ENCODE data around the gene PIK3C2B. TPM values are rescaled to one million over a fixed set of nuclear protein-coding genes. Genes with fewer than 3 reads are reported as not detected.

Gene PIK3C2B
- total RNA-seq, 4 donors from 2014 or later = 70.7 to 162 (median 94.5) TPM

- Histone ChIP-seq H3K4me3 (no peak overlapping the region), H3K27me3 (no peaks in the 10 kb centered on the region), H3K27ac (no peak overlapping the region), H3K4me1 (peaks cover 15% of the 10 kb centered on the region), H3K9me3 (no peaks in the 10 kb centered on the region), H3K36me3 (no peaks in the 10 kb centered on the region)
- TF ChIP-seq POLR2AphosphoS5 (IDR thresholded peaks at IDR 0.05) (no peak), CTCF (IDR thresholded peaks at IDR 0.05) (no peak), POLR2A (IDR thresholded peaks at IDR 0.05) (no peak), EP300 (IDR thresholded peaks at IDR 0.05) (no peak)
- WGBS = 70% methylated on average over 15 of the region's 15 CpGs
- DNase-seq (ENCODE audit: low spot score in 2 of 2) = no peak
Observed at GRCh38 chr1:204513117-204513716, 18.6 kb upstream of the PIK3C2B start.

GRCh38 chr1:204511366-204511765 lies 16.8 kb upstream of the PIK3C2B start:
- H3K4me1 ChIP-seq = peaks cover 15% of the 10 kb centered on the region
- no peak overlapping the region for H3K4me3 ChIP-seq
- no peaks in the 10 kb centered on the region for H3K27me3 ChIP-seq
- H3K9me3 ChIP-seq = no peaks in the 10 kb centered on the region
- no peaks in the 10 kb centered on the region for H3K36me3 ChIP-seq
- TF ChIP-seq POLR2A (IDR thresholded peaks at IDR 0.05) (no peak), POLR2AphosphoS5 (IDR thresholded peaks at IDR 0.05) (no peak), CTCF (IDR thresholded peaks at IDR 0.05) (no peak), EP300 (IDR thresholded peaks at IDR 0.05) (no peak)
- no peak overlapping the region for H3K27ac ChIP-seq
- DNase-seq (ENCODE audit: low spot score in 2 of 2) = no peak

GRCh38 chr1:204509186-204509635 lies 14.6 kb upstream of the PIK3C2B start:
- 85% methylated on average over 9 of the region's 9 CpGs for WGBS
- TF ChIP-seq CTCF (IDR thresholded peaks at IDR 0.05) = no peak
- no peak for TF ChIP-seq POLR2A (IDR thresholded peaks at IDR 0.05)
- no peak for TF ChIP-seq POLR2AphosphoS5 (IDR thresholded peaks at IDR 0.05)
- TF ChIP-seq EP300 (IDR thresholded peaks at IDR 0.05) = no peak
- no peak overlapping the region for H3K27ac ChIP-seq

GRCh38 chr1:204507317-204508105 lies 12.9 kb upstream of the PIK3C2B start:
- Histone ChIP-seq H3K27me3 (no peaks in the 10 kb centered on the region), H3K27ac (peak overlapping the region; percentile 89), H3K4me3 (peak overlapping the region; percentile 63), H3K4me1 (peaks cover 22% of the 10 kb centered on the region), H3K9me3 (no peaks in the 10 kb centered on the region), H3K36me3 (no peaks in the 10 kb centered on the region)
- DNase-seq (ENCODE audit: low spot score in 2 of 2) = no peak
- WGBS = under 1% methylated on average over 22 of the region's 22 CpGs
- TF ChIP-seq POLR2A (IDR thresholded peaks at IDR 0.05) (no peak), POLR2AphosphoS5 (IDR thresholded peaks at IDR 0.05) (peak in 1 of 3 donors; percentile 13), CTCF (IDR thresholded peaks at IDR 0.05) (no peak), EP300 (IDR thresholded peaks at IDR 0.05) (no peak)

More at GRCh38 chr1:204509186-204509635, 14.6 kb upstream of the PIK3C2B start:
- Histone ChIP-seq H3K27me3 (no peaks in the 10 kb centered on the region), H3K4me1 (peaks cover 19% of the 10 kb centered on the region), H3K9me3 (no peaks in the 10 kb centered on the region), H3K4me3 (no peak overlapping the region), H3K36me3 (no peaks in the 10 kb centered on the region)
- DNase-seq (ENCODE audit: low spot score in 2 of 2) = no peak

GRCh38 chr1:204506969-204507316 lies 12.3 kb upstream of the PIK3C2B start:
- H3K9me3 ChIP-seq = no peaks in the 10 kb centered on the region
- H3K36me3 ChIP-seq = no peaks in the 10 kb centered on the region
- H3K4me3 ChIP-seq = peak overlapping the region; percentile 63
- peak overlapping the region; percentile 89 for H3K27ac ChIP-seq
- WGBS = under 1% methylated on average over 13 of the region's 13 CpGs
- TF ChIP-seq CTCF (IDR thresholded peaks at IDR 0.05) (no peak), POLR2AphosphoS5 (IDR thresholded peaks at IDR 0.05) (peak; percentile 84 to 96 (median 94)), POLR2A (IDR thresholded peaks at IDR 0.05) (no peak), EP300 (IDR thresholded peaks at IDR 0.05) (no peak)
- peak; percentile 84 to 85 for DNase-seq (ENCODE audit: low spot score in 2 of 2)
- no peaks in the 10 kb centered on the region for H3K27me3 ChIP-seq
- peaks cover 22% of the 10 kb centered on the region for H3K4me1 ChIP-seq

Measured in suprapubic skin (tissue), 4 donors.